Measurements from ENCODE around the gene PGA5. TPM values are rescaled to one million over a fixed set of nuclear protein-coding genes. Genes with fewer than 3 reads are reported as not detected.

Gene PGA5
- total and polyA plus RNA-seq, 11 donors = 0.04 to 2.2 (median 0.28) TPM; not detected in 4

GRCh38 chr11:61297746-61298145, 56.8 kb downstream of the PGA5 start:
- DNase-seq = peak in 4 of 5 donors; percentile 26 to 60 (median 46)
- Histone ChIP-seq H3K27ac (peak overlapping the region in 7 of 12 donors; percentile 1 to 50 (median 11)), H3K27me3 (peaks cover 0 to 25% (median 0%) of the 10 kb centered on the region in 9 donors), H3K4me3 (no peak overlapping the region), H3K36me3 (peaks cover 0 to 42% (median 40%) of the 10 kb centered on the region in 9 donors), H3K4me1 (peaks cover 6 to 54% (median 34%) of the 10 kb centered on the region in 12 donors), H3K9me3 (no peaks in the 10 kb centered on the region)
- intact Hi-C loops (cut with DNase I) = no loop called here
- 19 to 30% (median 24%) methylated on average over 5 of the region's 5 CpGs for WGBS, 4 donors
- ATAC-seq = peak in 3 of 4 donors; percentile 65 to 75 (median 66)
- TF ChIP-seq POLR2A (IDR thresholded peaks at IDR 0.05) (no peak), CTCF (IDR thresholded peaks at IDR 0.05) (no peak)

DNA sequence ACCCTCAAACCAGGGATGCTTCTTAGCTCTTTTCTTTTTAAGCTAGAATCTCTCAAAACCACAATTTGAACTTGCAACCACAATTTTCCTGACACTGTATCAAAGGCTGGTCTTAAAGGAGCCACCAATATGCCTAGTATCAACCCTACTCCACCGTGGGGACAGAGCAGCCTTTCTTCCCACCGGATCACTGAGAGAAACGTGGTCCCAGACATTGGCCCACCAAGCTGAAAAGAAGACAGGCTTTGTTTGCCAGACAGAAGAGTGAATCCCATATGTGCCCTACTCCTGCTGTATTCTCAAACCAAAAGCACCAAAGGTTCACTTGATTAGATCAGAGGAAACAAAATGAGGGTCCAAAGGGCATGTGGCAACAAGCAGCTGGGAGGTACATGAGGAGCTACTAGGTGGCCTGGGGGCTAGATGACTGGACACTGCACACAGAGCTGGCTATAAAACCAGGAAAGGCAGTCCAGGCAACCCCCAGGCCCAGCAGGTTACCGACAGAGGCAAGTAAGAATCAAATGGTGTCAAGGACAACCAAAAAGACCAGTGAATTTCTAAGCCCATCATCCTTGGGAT, 57.8 kb downstream of the PGA5 start:
- H3K9me3 ChIP-seq = no peaks in the 10 kb centered on the region
- H3K27me3 ChIP-seq = peaks cover 0 to 20% (median 0%) of the 10 kb centered on the region in 9 donors
- WGBS, 4 donors = 91 to 93% (median 92%) methylated on average over 4 of the region's 4 CpGs
- H3K4me3 ChIP-seq = no peak overlapping the region
- TF ChIP-seq CTCF (IDR thresholded peaks at IDR 0.05) (no peak), POLR2A (IDR thresholded peaks at IDR 0.05) (no peak)
- peaks cover 6 to 49% (median 31%) of the 10 kb centered on the region in 12 donors for H3K4me1 ChIP-seq
- peak overlapping the region in 3 of 12 donors; percentile 0 to 37 (median 1) for H3K27ac ChIP-seq
- DNase-seq (no peak), ATAC-seq (no peak)
- intact Hi-C loops (cut with DNase I) = no loop called here
- H3K36me3 ChIP-seq = peaks cover 0 to 53% (median 50%) of the 10 kb centered on the region in 9 donors

Other genes with a start within 250 kb of the PGA5 start
- 1 to 10 TPM in 2 of 9 donors, under 1 TPM in 6, not detected in 1; 0.12 to 6.0 (median 0.23) TPM for gene CD5, start 138.7 kb upstream of the PGA5 start, total RNA-seq
- gene CD5, start 138.7 kb upstream of the PGA5 start, polyA plus RNA-seq = under 1 TPM in 1 of 2 donors, not detected in 1; 0.10 TPM
- 10 to 100 TPM; 11.4 to 27.6 (median 17.1) TPM for gene VPS37C, start 79.7 kb upstream of the PGA5 start, total RNA-seq
- 10 to 100 TPM; 11.0 to 29.0 TPM for gene VPS37C, start 79.7 kb upstream of the PGA5 start, polyA plus RNA-seq
- gene PGA3, start 37.7 kb upstream of the PGA5 start, total RNA-seq = 1 to 10 TPM in 3 of 9 donors, under 1 TPM in 1, not detected in 5; 0.16 to 3.1 (median 1.4) TPM
- gene PGA3, start 37.7 kb upstream of the PGA5 start, polyA plus RNA-seq = 1 to 10 TPM in 1 of 2 donors, under 1 TPM in 1; 0.21 to 2.7 TPM
- 1 to 10 TPM in 3 of 9 donors, under 1 TPM in 3, not detected in 3; 0.21 to 5.9 (median 1.1) TPM for gene PGA4, start 18.8 kb upstream of the PGA5 start, total RNA-seq
- gene PGA4, start 18.8 kb upstream of the PGA5 start, polyA plus RNA-seq = 1 to 10 TPM in 1 of 2 donors, under 1 TPM in 1; 0.43 to 1.2 TPM
- 1 to 10 TPM in 3 of 9 donors, under 1 TPM in 5, not detected in 1; 0.17 to 1.7 (median 0.82) TPM for gene VWCE, start 54.1 kb downstream of the PGA5 start, total RNA-seq
- gene VWCE, start 54.1 kb downstream of the PGA5 start, polyA plus RNA-seq = under 1 TPM; 0.30 to 0.38 TPM
- gene DDB1, start 91.9 kb downstream of the PGA5 start, total RNA-seq = 100 to 1,000 TPM; 121 to 156 (median 130) TPM
- gene DDB1, start 91.9 kb downstream of the PGA5 start, polyA plus RNA-seq = 100 to 1,000 TPM in 1 of 2 donors, 10 to 100 TPM in 1; 78.8 to 158 TPM
- 10 to 100 TPM in 8 of 9 donors, 1 to 10 TPM in 1; 10.0 to 31.2 (median 16.8) TPM for gene TKFC, start 92.1 kb downstream of the PGA5 start, total RNA-seq
- 10 to 100 TPM; 10.7 to 16.2 TPM for gene TKFC, start 92.1 kb downstream of the PGA5 start, polyA plus RNA-seq
- gene CYB561A3, start 120.7 kb downstream of the PGA5 start, total RNA-seq = 10 to 100 TPM in 6 of 9 donors, 1 to 10 TPM in 3; 6.7 to 23.9 (median 11.9) TPM
- gene CYB561A3, start 120.7 kb downstream of the PGA5 start, polyA plus RNA-seq = 10 to 100 TPM in 1 of 2 donors, 1 to 10 TPM in 1; 7.6 to 12.3 TPM
- 10 to 100 TPM; 15.7 to 27.0 (median 19.0) TPM for gene TMEM138, start 121.2 kb downstream of the PGA5 start, total RNA-seq
- 10 to 100 TPM; 19.5 to 29.3 TPM for gene TMEM138, start 121.2 kb downstream of the PGA5 start, polyA plus RNA-seq
- 1 to 10 TPM; 2.8 to 9.3 (median 4.8) TPM for gene TMEM216, start 151.4 kb downstream of the PGA5 start, total RNA-seq
- gene TMEM216, start 151.4 kb downstream of the PGA5 start, polyA plus RNA-seq = 1 to 10 TPM; 4.5 to 7.1 TPM
- gene CPSF7, start 188.8 kb downstream of the PGA5 start, total RNA-seq = 10 to 100 TPM; 27.3 to 52.4 (median 37.6) TPM
- gene CPSF7, start 188.8 kb downstream of the PGA5 start, polyA plus RNA-seq = 10 to 100 TPM; 24.3 to 32.4 TPM
- gene SDHAF2, start 188.9 kb downstream of the PGA5 start, total RNA-seq = 100 to 1,000 TPM in 1 of 9 donors, 10 to 100 TPM in 8; 25.7 to 124 (median 33.7) TPM
- gene SDHAF2, start 188.9 kb downstream of the PGA5 start, polyA plus RNA-seq = 10 to 100 TPM; 45.0 to 46.5 TPM